GM13977 (cell line): ENCODE results near the gene NMRK1.

Experiments
- DNase-seq: peaks from one replicate; pipeline ENCODE4 v3.0.0; 2012; ENCODE audit warnings: low spot score
- in situ Hi-C: fragments of 300-500 bp; cut with MboI; formaldehyde crosslinking; loops from one replicate; pipeline ENCODE4 v1.12.0; 2022; ENCODE audit warnings: low sequenced_read_pairs, low pct_unique_long_range_greater_than_20kb, mixed read lengths, inconsistent platforms; ENCODE audit not compliant: unreplicated experiment
- TF ChIP-seq, protein P1 (sequence below): IDR thresholded peaks from 2 replicates; pipeline ENCODE4 v1.5.1; 2012; ENCODE audit warnings: mild to moderate bottlenecking, control low read depth; ENCODE audit not compliant: insufficient read depth; ENCODE audit errors: extremely low read depth, missing control alignments

The NMRK1 gene

DNA sequence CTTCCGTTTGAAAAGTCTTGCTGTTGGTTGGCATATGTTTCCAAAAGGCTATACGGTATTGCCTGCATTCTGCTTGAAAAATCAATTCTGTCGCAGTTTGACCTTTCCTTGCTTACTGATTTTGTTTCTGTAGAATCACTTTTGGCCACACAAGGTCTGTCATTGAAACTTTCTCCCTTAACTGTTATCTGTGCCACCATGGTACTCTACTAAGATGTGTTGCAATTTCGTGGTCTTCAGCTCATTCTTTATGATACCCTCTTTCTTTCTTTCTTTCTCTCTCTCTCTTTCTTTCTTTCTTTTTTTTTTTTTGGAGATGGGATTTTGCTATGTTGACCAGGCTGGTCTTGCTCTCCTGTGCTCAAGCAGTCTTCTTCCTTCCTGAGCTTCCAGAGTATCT, 4.8 kb upstream of the NMRK1 start:
- in situ Hi-C loops: no loop called here
- DNase-seq: no peak
- TF ChIP-seq, protein P1, sequence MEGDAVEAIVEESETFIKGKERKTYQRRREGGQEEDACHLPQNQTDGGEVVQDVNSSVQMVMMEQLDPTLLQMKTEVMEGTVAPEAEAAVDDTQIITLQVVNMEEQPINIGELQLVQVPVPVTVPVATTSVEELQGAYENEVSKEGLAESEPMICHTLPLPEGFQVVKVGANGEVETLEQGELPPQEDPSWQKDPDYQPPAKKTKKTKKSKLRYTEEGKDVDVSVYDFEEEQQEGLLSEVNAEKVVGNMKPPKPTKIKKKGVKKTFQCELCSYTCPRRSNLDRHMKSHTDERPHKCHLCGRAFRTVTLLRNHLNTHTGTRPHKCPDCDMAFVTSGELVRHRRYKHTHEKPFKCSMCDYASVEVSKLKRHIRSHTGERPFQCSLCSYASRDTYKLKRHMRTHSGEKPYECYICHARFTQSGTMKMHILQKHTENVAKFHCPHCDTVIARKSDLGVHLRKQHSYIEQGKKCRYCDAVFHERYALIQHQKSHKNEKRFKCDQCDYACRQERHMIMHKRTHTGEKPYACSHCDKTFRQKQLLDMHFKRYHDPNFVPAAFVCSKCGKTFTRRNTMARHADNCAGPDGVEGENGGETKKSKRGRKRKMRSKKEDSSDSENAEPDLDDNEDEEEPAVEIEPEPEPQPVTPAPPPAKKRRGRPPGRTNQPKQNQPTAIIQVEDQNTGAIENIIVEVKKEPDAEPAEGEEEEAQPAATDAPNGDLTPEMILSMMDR: no peak

DNA sequence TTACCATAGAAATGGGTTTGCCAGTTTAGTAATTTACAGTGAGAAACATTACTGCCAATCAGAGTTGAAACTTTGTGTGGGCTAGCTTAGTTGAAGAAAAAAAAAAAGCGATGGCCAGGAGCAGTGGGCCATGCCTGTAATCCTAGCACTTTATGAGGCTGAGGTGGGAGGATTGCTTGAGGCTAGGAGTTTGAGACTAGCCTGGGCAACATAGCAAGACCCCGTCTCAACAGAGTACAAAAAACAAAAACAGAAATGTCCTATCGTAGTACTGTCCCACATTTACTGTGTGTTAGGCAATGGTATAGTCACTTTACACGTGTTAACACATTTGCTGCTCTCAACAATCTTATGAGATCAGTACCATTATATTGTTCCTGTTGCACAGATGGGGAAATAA, 2.6 kb upstream of the NMRK1 start:
- in situ Hi-C loops: no loop called here
- TF ChIP-seq, protein P1: no peak
- DNase-seq: no peak

DNA sequence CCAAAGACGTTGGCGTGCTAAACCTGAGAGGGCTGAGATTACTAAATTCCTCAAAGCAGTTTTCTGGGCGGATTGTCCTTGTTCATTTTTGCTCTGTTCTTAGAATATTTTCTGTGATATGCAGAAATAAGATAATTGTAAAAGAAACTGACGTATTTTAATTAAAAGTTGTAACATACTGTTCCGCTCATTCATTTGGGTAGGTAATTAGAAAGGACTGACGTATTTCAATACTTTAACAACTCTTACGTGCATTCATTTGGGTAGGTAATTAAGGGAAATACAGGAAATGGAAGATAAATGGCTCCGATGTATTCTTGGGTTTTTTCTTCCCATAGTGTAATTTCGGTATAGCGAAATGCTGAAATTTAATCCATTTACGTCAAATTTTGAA, 1.4 kb upstream of the NMRK1 start:
- in situ Hi-C loops: no loop called here
- TF ChIP-seq, protein P1: no peak
- no peak for DNase-seq

DNA sequence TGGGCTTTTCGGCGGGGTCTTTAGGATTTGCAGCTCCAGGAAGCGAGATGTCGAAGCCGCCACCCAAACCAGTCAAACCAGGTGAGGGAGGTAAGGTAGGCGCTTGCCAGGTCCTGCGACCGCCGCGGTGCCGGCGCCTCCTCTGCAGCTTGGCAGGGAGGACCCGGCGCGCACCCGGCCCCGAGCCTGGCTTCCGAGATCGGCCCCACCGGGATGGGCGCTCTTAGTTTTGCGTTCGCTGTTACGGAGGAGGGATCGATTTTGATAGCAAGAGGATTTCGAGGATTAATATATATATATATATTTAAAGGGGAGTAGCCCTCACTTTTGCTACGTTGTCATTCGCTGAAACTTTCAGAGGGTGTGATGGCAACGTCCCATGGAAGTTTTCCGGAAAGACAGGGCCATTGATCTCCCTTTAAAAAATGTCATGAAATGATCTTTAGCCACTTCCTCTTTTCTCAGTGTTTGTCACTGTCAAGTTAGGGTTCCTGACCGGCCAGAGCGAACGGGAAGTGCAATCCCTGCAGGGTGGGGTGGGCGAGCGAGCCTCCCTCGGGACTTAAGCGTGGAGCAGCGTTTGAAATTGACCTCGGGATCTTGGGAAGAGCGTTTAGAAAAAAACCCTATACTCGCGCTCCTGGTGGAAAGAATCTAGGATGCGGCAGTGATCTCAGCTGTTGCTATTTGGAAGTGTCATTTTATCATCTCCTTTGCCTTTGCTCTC, 854 bp upstream of the NMRK1 start:
- peak; percentile 57 for DNase-seq
- in situ Hi-C loops: no loop called here
- TF ChIP-seq, protein P1: no peak

DNA sequence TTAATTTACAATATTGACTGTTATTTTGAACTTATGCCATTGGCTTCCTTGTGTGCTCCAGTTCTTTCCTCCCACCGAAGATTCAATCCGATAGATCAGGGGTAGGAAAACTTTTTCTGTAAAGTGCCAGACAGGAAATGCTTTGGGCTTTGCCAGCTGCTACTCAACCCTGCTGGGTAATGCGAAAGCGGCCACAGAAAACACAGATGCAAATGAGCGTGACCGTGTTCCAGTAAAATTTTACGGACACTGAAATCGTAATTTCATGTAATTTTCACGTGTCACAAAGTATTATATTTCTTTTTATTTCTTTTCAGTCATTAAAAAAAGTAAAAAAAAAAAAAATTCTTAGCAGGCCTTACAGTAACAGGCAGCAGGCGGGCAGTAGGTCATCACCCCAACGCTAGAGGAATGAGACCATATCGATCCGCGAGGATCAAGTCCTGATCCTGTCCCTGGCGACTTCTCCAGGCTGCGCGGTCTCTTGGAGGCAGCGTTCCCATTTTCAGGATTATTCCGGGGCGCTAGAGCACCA, 599 bp downstream of the NMRK1 start:
- in situ Hi-C loops: no loop called here
- no peak for DNase-seq
- TF ChIP-seq, protein P1: peak; percentile 1

DNA sequence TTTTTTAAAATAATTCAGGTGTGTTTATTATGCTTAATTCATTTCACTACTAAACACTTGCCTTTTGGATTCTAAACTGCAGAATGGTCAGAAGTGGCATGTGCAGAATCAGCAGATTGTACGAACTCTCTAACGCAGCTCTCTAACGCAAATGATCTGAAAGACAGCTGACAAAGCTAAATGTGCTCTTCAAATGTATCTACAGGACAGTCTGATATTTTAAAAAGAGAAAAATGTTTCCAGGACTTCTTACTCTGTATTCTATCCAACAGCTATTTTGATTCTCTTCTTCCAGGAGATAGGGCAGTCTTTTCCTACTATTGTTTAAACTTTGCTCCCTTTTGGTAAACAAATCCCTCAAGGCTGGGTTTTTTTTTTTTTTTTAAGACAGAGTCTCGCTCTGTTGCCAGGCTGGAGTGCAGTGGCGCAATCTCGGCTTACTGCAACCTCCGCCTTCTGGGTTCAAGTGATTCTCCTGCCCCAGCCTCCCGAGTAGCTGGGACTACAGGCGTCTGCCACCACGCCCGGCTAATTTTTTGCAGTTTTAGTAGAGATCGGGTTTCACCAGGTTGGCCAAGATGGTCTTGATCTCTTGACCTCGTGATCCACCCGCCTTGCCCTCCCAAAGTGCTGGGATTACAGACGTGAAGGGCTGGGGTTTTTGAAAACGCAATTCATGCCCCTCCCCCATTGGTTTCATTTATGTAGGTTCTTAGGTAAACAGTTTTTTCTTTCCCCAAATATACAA, 1.2 kb downstream of the NMRK1 start:
- TF ChIP-seq, protein P1: no peak
- in situ Hi-C loops: no loop called here
- no peak for DNase-seq
